ENCODE data around the gene NINJ2. TPM values are rescaled to one million over a fixed set of nuclear protein-coding genes. Genes with fewer than 3 reads are reported as not detected.

Gene NINJ2
- total RNA-seq, 1 experiment from 2014 or later = 0.24 TPM

- Histone ChIP-seq H3K9ac (ENCODE audit: extremely low read depth, insufficient read length, low read length) (no peak overlapping the region), H3K4me2 (ENCODE audit: insufficient read depth, insufficient read length, low read length) (no peak overlapping the region), H2BK12ac (ENCODE audit: insufficient read length, low read depth, low read length) (no peak overlapping the region), H3K56ac (ENCODE audit: insufficient read length, low read depth, low read length) (no peak overlapping the region), H3T11ph (ENCODE audit: low read length) (no peak overlapping the region), H4K5ac (ENCODE audit: insufficient read length, low read depth, low read length) (no peak overlapping the region), H3K9me3 (ENCODE audit: control insufficient read depth, low read depth, low read length) (no peaks in the 10 kb centered on the region), H3K23me2 (ENCODE audit: insufficient read length, low read depth, low read length, poor library complexity, severe bottlenecking) (peaks cover 5% of the 10 kb centered on the region), H2AK5ac (ENCODE audit: insufficient read length, low read length) (no peak overlapping the region), H4K91ac (ENCODE audit: insufficient read length, low read depth, low read length) (no peak overlapping the region), H3K79me2 (ENCODE audit: insufficient read depth, low read length) (no peaks in the 10 kb centered on the region), H2BK5ac (ENCODE audit: insufficient read length, low read length) (no peak overlapping the region), H3K18ac (ENCODE audit: insufficient read length, low read depth, low read length) (no peak overlapping the region), H3K23ac (ENCODE audit: insufficient read length, low read depth, low read length) (no peak overlapping the region), H3K27me3 (ENCODE audit: insufficient read depth, low read length) (no peaks in the 10 kb centered on the region), H3K27ac (ENCODE audit: insufficient read length, low read depth, low read length) (no peak overlapping the region), H3K79me1 (ENCODE audit: insufficient read depth, low read depth, low read length, poor library complexity, severe bottlenecking) (no peaks in the 10 kb centered on the region), H2BK20ac (ENCODE audit: low read depth, low read length, poor library complexity, severe bottlenecking) (no peak overlapping the region), H3K14ac (ENCODE audit: insufficient read depth, low read length) (no peak overlapping the region; the same call in 1 of the 2 replicates), H4K8ac (replicated peaks; ENCODE audit: insufficient read length, low read depth, low read length) (no peak overlapping the region), H3K4me1 (ENCODE audit: insufficient read depth, low read length) (no peaks in the 10 kb centered on the region), H3K4ac (ENCODE audit: low read depth, low read length) (no peak overlapping the region), H2AFZ (ENCODE audit: low read length) (no peak overlapping the region), H2BK15ac (ENCODE audit: low read depth, low read length) (no peak overlapping the region), H4K20me1 (ENCODE audit: control insufficient read depth, insufficient read depth, insufficient read length) (no peaks in the 10 kb centered on the region), H2BK120ac (ENCODE audit: low read depth, low read length, poor library complexity, severe bottlenecking) (no peak overlapping the region)
- Mint-ChIP-seq H3K36me3 (ENCODE audit: insufficient read depth in 1 of 3, low read depth in 3 of 3) (peaks cover 14 to 55% (median 21%) of the 10 kb centered on the region in 3 experiments; a peak in 6 of 7 replicates), H3K9me3 (no peaks in the 10 kb centered on the region; a peak in 1 of 5 replicates), H3K4me1 (peaks cover 0 to 3% of the 10 kb centered on the region in 2 experiments; a peak in 1 of 4 replicates), H3K27me3 (ENCODE audit: low read depth) (peaks cover 3% of the 10 kb centered on the region), H3K4me3 (no peak overlapping the region), H3K27ac (peak overlapping the region in 1 of 3 experiments; percentile 39; a peak in 2 of 7 replicates)
- no CpG with 5 or more reads among the region's 18 CpGs for WGBS (ENCODE audit: extremely low coverage, insufficient read length, low lambda C conversion rate)
- TF ChIP-seq CTCF (conservative IDR thresholded peaks at IDR 0.05) = no peak
- DNase-seq = no peak
These were observed 112.6 kb downstream of the NINJ2 start for GRCh38 chr12:550473-551260.

Measured in H9 (cell line).